Neural cell (in vitro differentiated cells): ENCODE measurements around the gene GATAD1. TPM values are rescaled to one million over a fixed set of nuclear protein-coding genes. Genes with fewer than 3 reads are reported as not detected.

Experiments
- H2AFZ ChIP-seq: fragments of 200-600, 300-800 bp; sonication (generic), shearing (Covaris generic); 2 replicates; pipeline ENCODE4 v1.6.0; 2014; ENCODE audit warnings: low read depth, mild to moderate bottlenecking, antibody characterized with exemption, low read length, moderate library complexity
- H3F3A ChIP-seq: fragments of 200-600 bp; shearing (Covaris generic); 2 replicates; pipeline ENCODE4 v1.6.1; 2016; ENCODE audit warnings: mild to moderate bottlenecking, moderate library complexity, mixed read lengths, antibody characterized with exemption, low read length; ENCODE audit not compliant: insufficient read depth, poor library complexity, severe bottlenecking
- H3K27ac ChIP-seq: fragments of 200-600, 300-800 bp; sonication (generic), shearing (Covaris generic); 2 replicates; pipeline ENCODE4 v1.5.1; 2014; ENCODE audit warnings: mild to moderate bottlenecking, low read length, moderate library complexity
- H3K27me3 ChIP-seq: fragments of 300-800, 200-600 bp; sonication (generic), shearing (Covaris generic); 2 replicates; pipeline ENCODE4 v1.6.0; 2014; ENCODE audit warnings: mild to moderate bottlenecking, low read depth, low read length, moderate library complexity; ENCODE audit not compliant: insufficient read depth
- H3K36me3 ChIP-seq: fragments of 300-800, 200-600 bp; sonication (generic), shearing (Covaris generic); 2 replicates; pipeline ENCODE4 v1.5.1; 2014; ENCODE audit warnings: mild to moderate bottlenecking, antibody characterized with exemption, low read length, moderate library complexity; ENCODE audit not compliant: insufficient read depth
- H3K4me2 ChIP-seq: fragments of 300-800, 200-600 bp; sonication (generic), shearing (Covaris generic); 2 replicates; pipeline ENCODE4 v1.6.0; 2014; ENCODE audit warnings: mild to moderate bottlenecking, low read length
- H3K4me3 ChIP-seq: fragments of 300-800, 200-600 bp; sonication (generic), shearing (Covaris generic); 2 replicates; pipeline ENCODE4 v1.5.1; 2014; ENCODE audit warnings: mild to moderate bottlenecking, low read length, moderate library complexity
- H3K79me2 ChIP-seq: fragments of 200-600 bp; shearing (Covaris generic); replicated peaks from 2 replicates; pipeline ENCODE4 v1.6.0; 2014; ENCODE audit warnings: mild to moderate bottlenecking, low read length, moderate library complexity; ENCODE audit not compliant: insufficient read depth
- H3K9ac ChIP-seq: fragments of 300-800, 200-600 bp; sonication (generic), shearing (Covaris generic); 2 replicates; pipeline ENCODE4 v1.6.1; 2016; ENCODE audit warnings: mild to moderate bottlenecking, low read length, mixed read lengths
- H3K9me2 ChIP-seq: fragments of 200-600 bp; shearing (Covaris generic); 2 replicates; pipeline ENCODE4 v1.6.1; 2016; ENCODE audit warnings: mild to moderate bottlenecking, low read length, mixed read lengths; ENCODE audit not compliant: insufficient read depth
- H3K9me3 ChIP-seq: fragments of 200-600, 300-800 bp; sonication (generic), shearing (Covaris generic); 2 replicates; pipeline ENCODE4 v1.6.1; 2016; ENCODE audit warnings: mild to moderate bottlenecking, mixed run types, low read length, moderate library complexity, mixed read lengths
- H4K20me1 ChIP-seq: fragments of 200-600 bp; shearing (Covaris generic); 2 replicates; pipeline ENCODE4 v1.6.1; 2016; ENCODE audit warnings: mild to moderate bottlenecking, mixed run types; ENCODE audit not compliant: insufficient read depth
- CTCF ChIP-seq: fragments of 450-650 bp; IDR thresholded peaks from 2 replicates; pipeline ENCODE4 v1.5.1; 2014; ENCODE audit warnings: antibody characterized with exemption, mild to moderate bottlenecking, moderate library complexity; ENCODE audit not compliant: poor library complexity, severe bottlenecking
- EP300 ChIP-seq: fragments of 450-650 bp; conservative IDR thresholded peaks from 2 replicates; pipeline ENCODE4 v1.6.1; 2014; ENCODE audit warnings: antibody characterized with exemption, mild to moderate bottlenecking, moderate library complexity; ENCODE audit not compliant: poor library complexity, severe bottlenecking
- EZH2 ChIP-seq: fragments of 200-600, 300-800 bp; shearing (Covaris generic), sonication (generic); IDR thresholded peaks from 2 replicates; pipeline ENCODE4 v1.6.1; 2014; ENCODE audit warnings: antibody characterized with exemption, low read length, borderline replicate concordance, mild to moderate bottlenecking; ENCODE audit not compliant: insufficient read depth, poor library complexity, severe bottlenecking
- MXI1 ChIP-seq: fragments of 450-650 bp; conservative IDR thresholded peaks from 2 replicates; pipeline ENCODE4 v1.6.1; 2014; ENCODE audit warnings: antibody characterized with exemption, mild to moderate bottlenecking; ENCODE audit not compliant: poor library complexity, severe bottlenecking
- POLR2AphosphoS5 ChIP-seq: IDR thresholded peaks from 2 replicates; pipeline ENCODE4 v1.6.1; 2012
- RAD21 ChIP-seq: fragments of 450-650 bp; conservative IDR thresholded peaks from 2 replicates; pipeline ENCODE4 v1.6.1; 2014; ENCODE audit warnings: antibody characterized with exemption, mild to moderate bottlenecking, moderate library complexity
- REST ChIP-seq: IDR thresholded peaks from 2 replicates; pipeline ENCODE4 v1.6.1; 2012; ENCODE audit warnings: borderline replicate concordance
- SMC3 ChIP-seq: fragments of 450-650 bp; conservative IDR thresholded peaks from 2 replicates; pipeline ENCODE4 v1.6.1; 2014; ENCODE audit warnings: antibody characterized with exemption, mild to moderate bottlenecking, moderate library complexity; ENCODE audit not compliant: poor library complexity
- TAF1 ChIP-seq: IDR thresholded peaks from 2 replicates; pipeline ENCODE4 v1.6.1; 2012; ENCODE audit warnings: low read depth
- polyA plus RNA-seq: library from polyadenylated mRNA; depleted of rRNA; stranded (reverse); fragments of >200 nt; gene quantifications from 2 replicates; pipeline ENCODE4 v1.2.3, GENCODE V29; 2014

Gene GATAD1
- polyA plus RNA-seq, 1 donor from 2014 or later, result 28.9 TPM

- Histone ChIP-seq H4K20me1 (no peaks in the 10 kb centered on the region), H3K9me2 (no peaks in the 10 kb centered on the region), H3K4me3 (no peak overlapping the region), H2AFZ (no peak overlapping the region), H3K27me3 (no peaks in the 10 kb centered on the region), H3F3A (no peaks in the 10 kb centered on the region), H3K4me2 (no peak overlapping the region), H3K79me2 (no peaks in the 10 kb centered on the region), H3K36me3 (no peaks in the 10 kb centered on the region), H3K27ac (no peak overlapping the region), H3K9me3 (no peaks in the 10 kb centered on the region), H3K9ac (no peak overlapping the region)
- TF ChIP-seq SMC3 (no peak), MXI1 (no peak), REST (no peak), EP300 (no peak), RAD21 (no peak), TAF1 (no peak)
These were observed 33.7 kb upstream of the GATAD1 start for GRCh38 chr7:92413550-92413949.

GRCh38 chr7:92415225-92415624 is 32.1 kb upstream of the GATAD1 start:
- Histone ChIP-seq H3K27ac (no peak overlapping the region), H3F3A (no peaks in the 10 kb centered on the region), H3K79me2 (no peaks in the 10 kb centered on the region), H3K27me3 (no peaks in the 10 kb centered on the region), H4K20me1 (no peaks in the 10 kb centered on the region), H2AFZ (no peak overlapping the region), H3K4me2 (no peak overlapping the region), H3K9ac (no peak overlapping the region), H3K36me3 (no peaks in the 10 kb centered on the region), H3K4me3 (no peak overlapping the region), H3K9me2 (no peaks in the 10 kb centered on the region), H3K9me3 (no peaks in the 10 kb centered on the region)
- TF ChIP-seq TAF1 (no peak), POLR2AphosphoS5 (no peak), CTCF (no peak), EP300 (no peak), RAD21 (no peak), MXI1 (no peak), EZH2 (no peak), REST (no peak), SMC3 (no peak)
